SK-N-SH (cell line): ENCODE data around the gene PARVA. TPM values are rescaled to one million over a fixed set of nuclear protein-coding genes. Genes with fewer than 3 reads are reported as not detected.
A peak's percentile ranks its signal among the peaks of the same experiment; 100 is the strongest.

Experiments
- CTCF ChIA-PET: fragments of 300-600, 350-600 bp; formaldehyde crosslinking; extraction: SDS; loops from one replicate; lab custom pipeline; 2021; lab: Yijun Ruan, JAX
- POLR2A ChIA-PET: fragments of 350-600 bp; sonication (Branson Sonifier 250); formaldehyde crosslinking; extraction: SDS; loops from one replicate; lab custom pipeline; 2020; ENCODE audit warnings: antibody characterized with exemption, inconsistent platforms; lab: Yijun Ruan, JAX
- DNase-seq: peaks from one replicate; pipeline ENCODE4 v3.0.0; 2012
- H2AFZ ChIP-seq: fragments of 200-600 bp; sonication (generic); 2 replicates; pipeline ENCODE4 v1.8.1; 2016; ENCODE audit warnings: antibody characterized with exemption, mild to moderate bottlenecking, low read depth
- H3F3A ChIP-seq: fragments of 200-600 bp; sonication (generic); replicated peaks from 2 replicates; pipeline ENCODE3; 2016; ENCODE audit warnings: antibody characterized with exemption, mild to moderate bottlenecking; ENCODE audit not compliant: insufficient read depth
- H3K27ac ChIP-seq, 2 experiments: fragments of 200-500 bp in 1 of 2; fragments of 200-600 bp in 1 of 2; sonication (Bioruptor generic) in 1 of 2; sonication (generic), shearing (Covaris generic) in 1 of 2; 2 replicates each; pipeline versions ENCODE4 v1.5.1 to v1.6.1; 2014 to 2016; ENCODE audit warnings: low read depth in 2 of 2, inconsistent platforms in 1 of 2, low read length in 1 of 2, mild to moderate bottlenecking in 1 of 2, mixed read lengths in 1 of 2
- H3K27me3 ChIP-seq: fragments of 200-600 bp; sonication (generic), shearing (Covaris generic); 2 replicates; pipeline ENCODE4 v1.6.1; 2016; ENCODE audit warnings: mixed run types; ENCODE audit not compliant: insufficient read depth
- H3K36me3 ChIP-seq, 2 experiments: fragments of 200-500 bp in 1 of 2; fragments of 200-600 bp in 1 of 2; sonication (Bioruptor generic) in 1 of 2; sonication (generic) in 1 of 2; replicated peaks in 1 of 2; 2 replicates each; pipeline versions ENCODE3 to v1.5.1; 2014 to 2016; ENCODE audit warnings: low read length in 1 of 2, mild to moderate bottlenecking in 1 of 2; ENCODE audit not compliant: insufficient read depth in 2 of 2, control insufficient read depth in 1 of 2
- H3K4me1 ChIP-seq, 2 experiments: fragments of 200-500 bp in 1 of 2; fragments of 200-600 bp in 1 of 2; sonication (Bioruptor generic) in 1 of 2; sonication (generic), shearing (Covaris generic) in 1 of 2; 2 replicates each; pipeline versions ENCODE4 v1.5.1 to v1.6.1; 2014 to 2016; ENCODE audit warnings: low read depth in 1 of 2, low read length in 1 of 2, mixed run types in 1 of 2; ENCODE audit not compliant: insufficient read depth in 2 of 2, control insufficient read depth in 1 of 2
- H3K4me2 ChIP-seq: fragments of 200-600 bp; sonication (generic), shearing (Covaris generic); 2 replicates; pipeline ENCODE4 v1.6.1; 2017; ENCODE audit warnings: mixed run types
- H3K4me3 ChIP-seq, 2 experiments: fragments of 200-500 bp in 1 of 2; fragments of 200-600 bp in 1 of 2; sonication (Bioruptor generic) in 1 of 2; sonication (generic), shearing (Covaris generic) in 1 of 2; 2 replicates each; pipeline versions ENCODE4 v1.5.1 to v1.8.1; 2014 to 2016; ENCODE audit warnings: low read depth in 2 of 2, inconsistent platforms in 1 of 2, low read length in 1 of 2, mild to moderate bottlenecking in 1 of 2, mixed read lengths in 1 of 2, moderate library complexity in 1 of 2
- H3K79me2 ChIP-seq: fragments of 200-600 bp; sonication (generic); 2 replicates; pipeline ENCODE4 v1.8.1; 2017; ENCODE audit warnings: mild to moderate bottlenecking; ENCODE audit not compliant: insufficient read depth
- H3K9ac ChIP-seq: fragments of 200-600 bp; sonication (generic); 2 replicates; pipeline ENCODE4 v1.6.1; 2017; ENCODE audit warnings: mixed run types
- H3K9me2 ChIP-seq: fragments of 200-600 bp; sonication (generic); 2 replicates; pipeline ENCODE4 v1.6.1; 2017; ENCODE audit warnings: mixed run types
- H3K9me3 ChIP-seq: fragments of 200-600 bp; sonication (generic); 2 replicates; pipeline ENCODE4 v1.6.1; 2017; ENCODE audit warnings: mixed run types, mild to moderate bottlenecking, moderate library complexity
- H4K20me1 ChIP-seq: fragments of 200-600 bp; sonication (generic); 2 replicates; pipeline ENCODE4 v1.6.1; 2017; ENCODE audit warnings: mild to moderate bottlenecking, mixed run types; ENCODE audit not compliant: insufficient read depth
- CHD2 ChIP-seq: fragments of 150-350 bp; IDR thresholded peaks from 2 replicates; pipeline ENCODE4 v1.6.1; 2018; ENCODE audit warnings: low read length; ENCODE audit not compliant: partially characterized antibody
- CTCF ChIP-seq: fragments of 200-600 bp; sonication (generic); IDR thresholded peaks from 2 replicates; pipeline ENCODE4 v1.6.1; 2017; ENCODE audit warnings: antibody characterized with exemption, mild to moderate bottlenecking, moderate library complexity
- ELF1 ChIP-seq: IDR thresholded peaks from 2 replicates; pipeline ENCODE4 v1.4.0; 2012
- EP300 ChIP-seq, 2 experiments: IDR thresholded peaks; 2 replicates each; pipeline versions ENCODE4 v1.4.0 to v1.6.1; 2012; ENCODE audit warnings: borderline replicate concordance in 1 of 2, low read depth in 1 of 2, low read length in 1 of 2
- EZH2phosphoT487 ChIP-seq: fragments of 200-600 bp; sonication (generic); IDR thresholded peaks from 2 replicates; pipeline ENCODE4 v1.6.1; 2017; ENCODE audit warnings: low read depth, mixed run types, mild to moderate bottlenecking, antibody characterized with exemption, moderate library complexity, borderline replicate concordance
- GATA2 ChIP-seq: sonication (generic); formaldehyde crosslinking; IDR thresholded peaks from 2 replicates; pipeline ENCODE4 v1.5.0; 2020; ENCODE audit warnings: mild to moderate bottlenecking, missing genetic modification reagents
- IRF3 ChIP-seq: fragments of 150-350 bp; IDR thresholded peaks from 2 replicates; pipeline ENCODE4 v1.6.1; 2016; ENCODE audit warnings: mild to moderate bottlenecking, low read depth, low read length
- JUND ChIP-seq: IDR thresholded peaks from 2 replicates; pipeline ENCODE4 v1.4.0; 2012
- MAX ChIP-seq: IDR thresholded peaks from 2 replicates; pipeline ENCODE4 v1.4.0; 2012; ENCODE audit warnings: low read depth
- MEF2A ChIP-seq: IDR thresholded peaks from 2 replicates; pipeline ENCODE4 v1.4.0; 2012; ENCODE audit warnings: low read depth, borderline replicate concordance
- MXI1 ChIP-seq: IDR thresholded peaks from 2 replicates; pipeline ENCODE4 v1.6.1; 2012; ENCODE audit warnings: mild to moderate bottlenecking, low read depth, low read length, improper control_type of control experiment
- NFIC ChIP-seq: IDR thresholded peaks from 2 replicates; pipeline ENCODE4 v1.4.0; 2012; ENCODE audit warnings: borderline replicate concordance
- RFX5 ChIP-seq: IDR thresholded peaks from 2 replicates; pipeline ENCODE4 v1.6.1; 2012; ENCODE audit warnings: mild to moderate bottlenecking, improper control_type of control experiment, low read length
- SIN3A ChIP-seq: IDR thresholded peaks from 2 replicates; pipeline ENCODE4 v1.6.1; 2012; ENCODE audit warnings: low read depth, mild to moderate bottlenecking, low read length, moderate library complexity, borderline replicate concordance
- TAF1 ChIP-seq: IDR thresholded peaks from 2 replicates; pipeline ENCODE4 v1.6.1; 2012; ENCODE audit warnings: low read depth, mild to moderate bottlenecking, low read length, moderate library complexity, borderline replicate concordance
- TCF12 ChIP-seq: IDR thresholded peaks from 2 replicates; pipeline ENCODE4 v1.4.0; 2012
- USF2 ChIP-seq: fragments of 150-350 bp; IDR thresholded peaks from 2 replicates; pipeline ENCODE4 v1.6.1; 2017; ENCODE audit warnings: antibody characterized with exemption, low read length, low read depth, borderline replicate concordance
- YY1 ChIP-seq: IDR thresholded peaks from 2 replicates; pipeline ENCODE4 v1.4.0; 2012; ENCODE audit warnings: low read depth, mild to moderate bottlenecking
- ZBTB33 ChIP-seq: IDR thresholded peaks from 2 replicates; pipeline ENCODE4 v1.4.0; 2012; ENCODE audit warnings: low read depth, borderline replicate concordance
- WGBS: methylation state at CpG from one replicate; pipeline ENCODE4 v1.1.6; 2017; ENCODE audit warnings: low lambda C conversion rate; 5-methylcytosine and 5-hydroxymethylcytosine counted together
- polyA plus RNA-seq, 3 experiments: library from polyadenylated mRNA; depleted of rRNA; stranded (reverse); fragments of >200 nt; gene quantifications; 2 replicates each; pipeline ENCODE4 v1.2.3, GENCODE V29; 2012

The PARVA gene
- polyA plus RNA-seq, 1 of the 3 experiments (the other 2 are of a cell fraction): 27.6 TPM

- CTCF ChIA-PET: interaction anchor here (1.1 kb wide), 1 partner anchor 17 kb away, joined by 3 read pairs; no protein-coding TSS in a partner anchor
- 90% methylated on average over 9 of the region's 9 CpGs for WGBS
- POLR2A ChIA-PET: interaction anchor here (1.1 kb wide), 1 partner anchor 9 kb away, joined by 4 read pairs; no protein-coding TSS in a partner anchor
Measured at GRCh38 chr11:12523180-12523924, 146.0 kb downstream of the PARVA start.

GRCh38 chr11:12524865-12525264 is 147.5 kb downstream of the PARVA start:
- Histone ChIP-seq H3K27me3 (no peaks in the 10 kb centered on the region), H3K9ac (no peak overlapping the region), H3K4me2 (no peak overlapping the region), H3K36me3 (peaks cover 24 to 28% of the 10 kb centered on the region in 2 experiments), H3K79me2 (no peaks in the 10 kb centered on the region), H4K20me1 (no peaks in the 10 kb centered on the region), H2AFZ (no peak overlapping the region), H3K9me3 (no peaks in the 10 kb centered on the region), H3K9me2 (no peaks in the 10 kb centered on the region), H3K4me1 (peaks cover 0 to 19% of the 10 kb centered on the region in 2 experiments; a peak in 3 of 4 replicates), H3F3A (peaks cover 6% of the 10 kb centered on the region), H3K4me3 (no peak overlapping the region), H3K27ac (no peak overlapping the region; a peak in 1 of 4 replicates)
- ChIA-PET CTCF (interaction anchor here (1.4 kb wide), 2 partner anchors 40 to 236 kb away, joined by 4 to 5 read pairs; no protein-coding TSS in a partner anchor), POLR2A (no interaction called here)
- no peak for DNase-seq
- WGBS: 89% methylated on average over 5 of the region's 5 CpGs
- TF ChIP-seq ELF1: no peak
- TF ChIP-seq EP300 (IDR thresholded peaks at IDR 0.05; ENCODE audit: borderline replicate concordance in 1 of 2, low read depth in 1 of 2, low read length in 1 of 2): no peak
- TF ChIP-seq IRF3: no peak
- TF ChIP-seq ZBTB33: no peak
- TF ChIP-seq MXI1: no peak
- TF ChIP-seq YY1: no peak
- no peak for TF ChIP-seq TCF12
- TF ChIP-seq USF2: no peak
- TF ChIP-seq RFX5: no peak
- TF ChIP-seq NFIC: no peak

More at GRCh38 chr11:12523180-12523924, 146.0 kb downstream of the PARVA start:
- H3K27ac ChIP-seq: peak overlapping the region in 1 of 2 experiments; percentile 91; a peak in 2 of 4 replicates
- no peaks in the 10 kb centered on the region for H3K27me3 ChIP-seq
- H3K9ac ChIP-seq: no peak overlapping the region
- no peak overlapping the region for H2AFZ ChIP-seq
- TF ChIP-seq GATA2 (CRISPR knock-in tag) (peak; percentile 66; the same call in 1 of the 2 replicates), EZH2phosphoT487 (no peak), EP300 (IDR thresholded peaks at IDR 0.05; ENCODE audit: borderline replicate concordance in 1 of 2, low read depth in 1 of 2, low read length in 1 of 2) (peak in 1 of 2 experiments; percentile 82; a peak in 2 of 4 replicates), SIN3A (no peak), MAX (no peak), JUND (no peak), CHD2 (peak; percentile 14), MEF2A (no peak), CTCF (no peak), TAF1 (no peak)
- H3K9me2 ChIP-seq: no peaks in the 10 kb centered on the region
- H3K79me2 ChIP-seq: no peaks in the 10 kb centered on the region
- H3K36me3 ChIP-seq: peaks cover 18 to 23% of the 10 kb centered on the region in 2 experiments
- H3K4me1 ChIP-seq: peaks cover 0 to 19% of the 10 kb centered on the region in 2 experiments; a peak in 3 of 4 replicates
- H3K9me3 ChIP-seq: no peaks in the 10 kb centered on the region
- peak; percentile 73 for DNase-seq
- H3F3A ChIP-seq: peaks cover 6% of the 10 kb centered on the region
- H3K4me3 ChIP-seq: no peak overlapping the region
- H4K20me1 ChIP-seq: no peaks in the 10 kb centered on the region
- no peak overlapping the region for H3K4me2 ChIP-seq
